Renal cortex interstitium (tissue), 11 donors: ENCODE measurements around the gene CXXC1. TPM values are rescaled to one million over a fixed set of nuclear protein-coding genes. Genes with fewer than 3 reads are reported as not detected.
"Not testable (repeated sequence)": the region's sequence is repeated elsewhere in the genome, so short reads cannot be mapped to it uniquely, and the experiment has no call there.

ENCODE experiments used
- DNase-seq, 11 donors: peaks; one replicate each; pipeline ENCODE4 v3.0.0-alpha.2; 2013; ENCODE audit warnings: low read depth in 9 of 11, low spot score in 4 of 11; ENCODE audit errors: extremely low read depth in 1 of 11
- polyA plus RNA-seq, 3 donors: library from polyadenylated mRNA; unstranded; fragments of 120-200 nt; gene quantifications; one replicate each; pipeline ENCODE4 v1.2.1, GENCODE V29; 2013; ENCODE audit not compliant: insufficient read length in 3 of 3

CXXC1 gene
- polyA plus RNA-seq, 3 donors: 60.1 to 89.4 (median 79.5) TPM

- DNase-seq: peak in 10 of 11 donors; percentile 63 to 91 (median 79)
These were observed 20.4 kb upstream of the CXXC1 start for GRCh38 chr18:50307738-50308470.

- DNase-seq: no peak
These were observed 19.9 kb upstream of the CXXC1 start for GRCh38 chr18:50307400-50307737.

GRCh38 chr18:50306944-50307343 lies 19.5 kb upstream of the CXXC1 start:
- DNase-seq: no peak

- DNase-seq: no peak
These were observed 13.6 kb upstream of the CXXC1 start for GRCh38 chr18:50301074-50301473.

- DNase-seq: no peak
These were observed 12.3 kb upstream of the CXXC1 start for GRCh38 chr18:50299626-50300388.

GRCh38 chr18:50298443-50299284 lies 11.2 kb upstream of the CXXC1 start:
- DNase-seq: no peak

- DNase-seq: peak in 9 of 11 donors; percentile 63 to 80 (median 73)
These were observed 10.3 kb upstream of the CXXC1 start for GRCh38 chr18:50297621-50298442.

GRCh38 chr18:50293039-50293438 lies 5.5 kb upstream of the CXXC1 start:
- no peak for DNase-seq

- no peak for DNase-seq
These were observed 1.6 kb upstream of the CXXC1 start for GRCh38 chr18:50289108-50289443.

- DNase-seq: not testable (repeated sequence)
These were observed 1.0 kb upstream of the CXXC1 start for GRCh38 chr18:50288348-50289107.

- DNase-seq: no peak
These were observed 458 bp downstream of the CXXC1 start for GRCh38 chr18:50287028-50287440.

- DNase-seq: no peak
These were observed 983 bp downstream of the CXXC1 start for GRCh38 chr18:50286391-50287027.

GRCh38 chr18:50285631-50286321 lies 1.7 kb downstream of the CXXC1 start:
- DNase-seq: no peak

GRCh38 chr18:50285071-50285470 lies 2.4 kb downstream of the CXXC1 start:
- DNase-seq: no peak

GRCh38 chr18:50284255-50284885 lies 3.1 kb downstream of the CXXC1 start:
- DNase-seq: no peak

- no peak for DNase-seq
These were observed 3.9 kb downstream of the CXXC1 start for GRCh38 chr18:50283469-50284209.
